Measurements from ENCODE around the gene AMER2.
"Not testable (repeated sequence)": the region's sequence is repeated elsewhere in the genome, so short reads cannot be mapped to it uniquely, and the experiment has no call there.

AMER2 gene

DNA sequence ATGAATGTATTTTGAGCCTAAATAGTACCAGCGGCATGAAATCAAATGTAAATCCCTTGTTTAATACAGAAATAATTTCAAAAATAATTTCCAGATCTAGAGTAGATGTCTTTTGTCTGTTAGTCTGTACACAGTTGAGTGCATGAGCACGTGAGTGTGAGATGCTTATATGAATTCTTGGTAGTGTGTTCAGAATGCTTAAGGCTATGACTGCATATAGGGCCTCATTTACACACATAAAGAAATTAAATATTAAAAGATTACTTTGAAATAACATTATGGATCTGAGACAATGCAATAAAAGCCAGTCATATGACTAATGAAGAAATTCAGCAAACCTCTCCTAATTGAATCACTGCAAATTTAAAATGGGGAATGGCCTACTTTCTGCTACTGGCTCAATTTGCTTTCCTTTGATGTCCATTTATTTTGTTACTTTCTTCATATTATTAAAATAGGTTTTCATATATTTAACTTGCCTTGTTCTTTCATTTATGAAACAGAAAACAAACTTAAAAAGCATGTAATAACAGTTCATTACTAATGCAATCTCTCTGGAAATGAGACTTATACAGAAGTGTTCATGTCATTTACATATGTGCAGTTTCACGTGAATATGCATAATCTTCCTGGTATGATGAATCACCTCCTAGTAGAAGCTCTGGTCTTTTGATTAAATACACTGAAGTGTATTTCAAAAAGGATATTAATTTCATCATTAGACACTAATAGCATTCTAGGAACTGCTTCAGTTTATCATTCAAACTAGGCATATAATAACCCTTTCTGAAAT is 4.5 kb downstream of the AMER2 start:
- H3K9ac ChIP-seq (ENCODE audit: low read length): no peak overlapping the region
- H3K27me3 ChIP-seq (ENCODE audit: control insufficient read depth, insufficient read depth, low read length): peaks cover 8% of the 10 kb centered on the region
- H3K27ac ChIP-seq (ENCODE audit: low read depth, low read length): no peak overlapping the region
- H3K36me3 ChIP-seq (ENCODE audit: control insufficient read depth, insufficient read depth, low read length): no peaks in the 10 kb centered on the region
- no peaks in the 10 kb centered on the region for H3K4me1 ChIP-seq (ENCODE audit: control insufficient read depth, insufficient read depth, low read length)
- no peak overlapping the region for H3K4me3 ChIP-seq (ENCODE audit: low read length)

DNA sequence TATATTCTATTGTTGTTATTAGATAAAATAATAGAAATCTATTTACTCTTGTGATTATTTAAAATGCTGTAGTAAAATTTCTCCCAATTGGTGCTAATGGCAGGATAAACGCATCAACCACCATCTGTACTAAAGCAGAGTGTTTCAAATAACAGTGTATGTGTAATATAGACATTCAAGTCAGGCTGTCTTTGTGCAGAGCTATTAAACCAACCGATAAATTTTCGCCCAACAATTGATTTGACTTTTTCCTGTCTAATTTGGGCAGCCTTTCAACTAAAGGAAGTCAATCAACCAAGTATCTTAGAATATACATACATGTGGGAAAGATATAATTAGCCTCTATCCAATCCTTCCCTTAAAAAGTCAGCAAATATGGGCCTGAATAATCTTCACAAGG is 5.8 kb downstream of the AMER2 start:
- Histone ChIP-seq H3K9ac (ENCODE audit: low read length) (no peak overlapping the region), H3K4me3 (ENCODE audit: low read length) (no peak overlapping the region), H3K36me3 (ENCODE audit: control insufficient read depth, insufficient read depth, low read length) (no peaks in the 10 kb centered on the region), H3K4me1 (ENCODE audit: control insufficient read depth, insufficient read depth, low read length) (no peaks in the 10 kb centered on the region), H3K27ac (ENCODE audit: low read depth, low read length) (no peak overlapping the region), H3K27me3 (ENCODE audit: control insufficient read depth, insufficient read depth, low read length) (no peaks in the 10 kb centered on the region)

DNA sequence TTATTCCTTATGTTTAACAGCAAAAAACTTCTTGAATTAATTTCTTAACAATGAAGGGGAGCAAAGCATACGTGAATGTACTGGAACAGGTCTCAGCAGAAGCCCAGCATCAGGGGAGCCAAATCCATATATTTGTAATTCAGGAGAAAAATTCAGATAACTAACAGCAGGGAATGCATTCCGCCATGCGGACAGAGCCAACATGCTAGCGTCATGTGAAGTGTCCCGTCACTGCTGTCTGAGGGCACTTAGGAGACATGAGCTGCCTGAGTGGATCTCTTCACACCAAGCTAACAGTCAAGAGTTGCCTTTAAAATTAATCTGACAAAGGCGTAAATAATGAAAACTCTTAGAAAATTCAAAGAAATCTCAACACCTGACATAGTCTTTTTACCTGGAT is 6.4 kb downstream of the AMER2 start:
- Histone ChIP-seq H3K27me3 (ENCODE audit: control insufficient read depth, insufficient read depth, low read length) (no peaks in the 10 kb centered on the region), H3K4me1 (ENCODE audit: control insufficient read depth, insufficient read depth, low read length) (no peaks in the 10 kb centered on the region), H3K36me3 (ENCODE audit: control insufficient read depth, insufficient read depth, low read length) (no peaks in the 10 kb centered on the region), H3K27ac (ENCODE audit: low read depth, low read length) (no peak overlapping the region), H3K4me3 (ENCODE audit: low read length) (no peak overlapping the region), H3K9ac (ENCODE audit: low read length) (no peak overlapping the region)

GRCh38 chr13:25165163-25165562 is 6.9 kb downstream of the AMER2 start:
- not testable (repeated sequence) for H3K27ac ChIP-seq (ENCODE audit: low read depth, low read length)

DNA sequence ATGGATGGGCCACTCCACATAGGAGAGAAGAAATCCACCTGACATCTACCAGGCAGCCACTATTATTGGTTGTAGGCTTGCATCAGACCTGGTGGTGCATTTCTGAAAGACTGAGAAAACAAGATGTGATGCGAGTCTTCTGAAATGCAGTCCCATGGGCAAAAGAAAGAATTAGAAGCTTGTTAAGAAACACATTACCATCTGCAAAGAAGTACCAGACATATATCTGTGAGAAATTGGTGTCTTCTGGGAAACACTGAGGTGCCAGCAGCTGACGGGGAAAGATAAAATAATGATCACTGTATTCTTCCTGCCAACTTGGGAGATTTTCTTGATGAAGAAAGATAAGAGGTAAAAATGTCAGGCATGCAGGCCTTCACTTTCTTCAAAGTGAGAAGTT is 14.4 kb downstream of the AMER2 start:
- Histone ChIP-seq H3K27me3 (ENCODE audit: control insufficient read depth, insufficient read depth, low read length) (no peaks in the 10 kb centered on the region), H3K9ac (ENCODE audit: low read length) (no peak overlapping the region), H3K27ac (ENCODE audit: low read depth, low read length) (no peak overlapping the region), H3K4me1 (ENCODE audit: control insufficient read depth, insufficient read depth, low read length) (no peaks in the 10 kb centered on the region), H3K4me3 (ENCODE audit: low read length) (no peak overlapping the region), H3K36me3 (ENCODE audit: control insufficient read depth, insufficient read depth, low read length) (no peaks in the 10 kb centered on the region)

More at GRCh38 chr13:25165163-25165562, 6.9 kb downstream of the AMER2 start:
- H3K36me3 ChIP-seq (ENCODE audit: control insufficient read depth, insufficient read depth, low read length); H3K27me3 ChIP-seq (ENCODE audit: control insufficient read depth, insufficient read depth, low read length); H3K4me3 ChIP-seq (ENCODE audit: low read length); H3K9ac ChIP-seq (ENCODE audit: low read length); H3K4me1 ChIP-seq (ENCODE audit: control insufficient read depth, insufficient read depth, low read length): not testable (repeated sequence)

DNA sequence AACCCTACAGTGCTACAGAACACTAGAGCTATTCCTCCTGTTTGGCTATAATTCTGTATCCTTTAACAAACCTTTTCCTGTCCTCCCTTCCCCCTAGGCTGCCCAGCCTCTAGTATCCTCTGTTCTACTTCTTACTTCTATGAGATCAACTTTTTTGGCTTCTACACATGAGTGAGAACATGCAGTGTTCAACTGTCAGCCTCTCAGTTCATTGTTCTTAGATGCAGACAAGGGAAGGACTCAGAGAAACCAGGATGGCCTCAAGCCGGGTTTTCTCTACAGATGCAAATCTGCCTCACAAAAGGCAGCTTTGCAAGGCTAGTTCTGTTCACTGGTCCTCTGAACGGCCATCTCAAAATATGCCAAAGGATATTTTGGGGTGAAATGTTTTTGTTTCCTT is 18.4 kb downstream of the AMER2 start:
- H3K4me1 ChIP-seq (ENCODE audit: control insufficient read depth, insufficient read depth, low read length): no peaks in the 10 kb centered on the region
- H3K27me3 ChIP-seq (ENCODE audit: control insufficient read depth, insufficient read depth, low read length): no peaks in the 10 kb centered on the region
- H3K9ac ChIP-seq (ENCODE audit: low read length): no peak overlapping the region
- H3K36me3 ChIP-seq (ENCODE audit: control insufficient read depth, insufficient read depth, low read length): no peaks in the 10 kb centered on the region
- no peak overlapping the region for H3K4me3 ChIP-seq (ENCODE audit: low read length)
- H3K27ac ChIP-seq (ENCODE audit: low read depth, low read length): no peak overlapping the region

DNA sequence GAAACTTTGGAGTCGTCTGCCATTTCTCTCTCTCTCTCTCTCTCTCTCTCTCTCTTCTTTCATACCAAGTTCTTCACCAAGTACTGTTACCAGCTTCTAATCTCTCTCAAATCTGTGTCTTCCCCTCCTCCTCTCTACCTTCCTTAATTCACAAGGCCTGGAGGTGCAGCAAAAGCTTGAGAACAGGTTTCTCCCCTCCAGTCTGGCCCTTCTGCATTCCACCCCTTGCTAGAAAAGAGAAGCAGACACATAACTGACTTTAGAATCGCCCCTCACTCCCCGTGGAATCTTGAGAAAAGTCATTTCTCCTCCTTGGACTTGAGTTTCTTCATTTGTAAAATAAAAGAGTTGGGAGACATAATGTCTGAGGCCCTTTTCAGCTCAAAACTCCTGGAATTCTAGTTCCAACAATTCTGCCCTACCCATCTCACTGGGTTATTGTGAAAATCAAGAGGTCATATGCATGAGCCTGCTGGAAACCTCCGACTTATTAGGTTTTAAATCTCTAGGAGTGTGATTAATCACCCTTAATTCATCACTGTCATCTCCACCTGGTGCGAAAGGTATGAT is 20.4 kb downstream of the AMER2 start:
- Histone ChIP-seq H3K9ac (ENCODE audit: low read length) (no peak overlapping the region), H3K27me3 (ENCODE audit: control insufficient read depth, insufficient read depth, low read length) (no peaks in the 10 kb centered on the region), H3K27ac (ENCODE audit: low read depth, low read length) (no peak overlapping the region), H3K4me1 (ENCODE audit: control insufficient read depth, insufficient read depth, low read length) (no peaks in the 10 kb centered on the region), H3K36me3 (ENCODE audit: control insufficient read depth, insufficient read depth, low read length) (no peaks in the 10 kb centered on the region), H3K4me3 (ENCODE audit: low read length) (no peak overlapping the region)

- Histone ChIP-seq H3K27me3 (ENCODE audit: control insufficient read depth, insufficient read depth, low read length) (no peaks in the 10 kb centered on the region), H3K9ac (ENCODE audit: low read length) (no peak overlapping the region), H3K36me3 (ENCODE audit: control insufficient read depth, insufficient read depth, low read length) (no peaks in the 10 kb centered on the region), H3K4me1 (ENCODE audit: control insufficient read depth, insufficient read depth, low read length) (no peaks in the 10 kb centered on the region), H3K4me3 (ENCODE audit: low read length) (no peak overlapping the region), H3K27ac (ENCODE audit: low read depth, low read length) (no peak overlapping the region)
Measured at GRCh38 chr13:25149711-25150110, 22.4 kb downstream of the AMER2 start.

- Histone ChIP-seq H3K27ac (ENCODE audit: low read depth, low read length) (no peak overlapping the region), H3K4me1 (ENCODE audit: control insufficient read depth, insufficient read depth, low read length) (no peaks in the 10 kb centered on the region), H3K9ac (ENCODE audit: low read length) (no peak overlapping the region), H3K27me3 (ENCODE audit: control insufficient read depth, insufficient read depth, low read length) (no peaks in the 10 kb centered on the region), H3K4me3 (ENCODE audit: low read length) (no peak overlapping the region), H3K36me3 (ENCODE audit: control insufficient read depth, insufficient read depth, low read length) (no peaks in the 10 kb centered on the region)
Measured at GRCh38 chr13:25148402-25148771, 23.7 kb downstream of the AMER2 start.

DNA sequence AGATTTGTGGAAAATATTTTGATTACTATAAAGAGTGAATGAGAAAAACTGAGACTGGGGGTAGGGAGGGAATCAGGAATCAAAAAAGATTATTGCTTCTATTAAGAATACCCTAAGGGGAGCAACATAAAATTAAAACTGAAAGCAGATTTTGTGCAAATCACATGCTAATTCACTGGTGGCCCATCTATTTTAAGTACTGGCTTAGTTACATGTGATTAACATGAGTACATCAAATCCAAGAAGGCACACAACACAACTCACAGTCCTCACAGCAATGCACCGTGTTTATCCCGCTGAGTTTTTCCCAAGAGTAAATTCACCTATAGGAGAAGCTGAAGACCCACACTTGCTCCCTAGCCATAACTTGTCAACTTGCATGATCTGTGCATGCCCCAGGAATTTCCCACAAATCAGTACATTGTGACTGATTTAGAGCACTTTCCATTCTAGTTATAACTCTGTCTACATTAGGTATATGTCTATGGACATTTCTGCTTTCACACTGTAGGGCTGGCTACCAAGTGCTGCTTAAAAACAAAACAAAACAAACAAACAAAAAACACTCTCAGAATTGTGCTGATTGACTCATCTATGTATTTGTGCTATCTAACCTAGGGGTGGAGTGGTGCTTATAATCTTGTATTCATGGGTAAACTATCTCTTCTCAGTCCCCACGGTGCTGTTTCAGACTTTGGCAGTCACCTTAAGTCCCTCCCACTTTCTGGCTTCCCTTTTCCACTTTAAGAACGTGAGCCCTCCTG is 24.3 kb downstream of the AMER2 start:
- no peak overlapping the region for H3K9ac ChIP-seq (ENCODE audit: low read length)
- no peak overlapping the region for H3K27ac ChIP-seq (ENCODE audit: low read depth, low read length)
- H3K36me3 ChIP-seq (ENCODE audit: control insufficient read depth, insufficient read depth, low read length): no peaks in the 10 kb centered on the region
- no peaks in the 10 kb centered on the region for H3K4me1 ChIP-seq (ENCODE audit: control insufficient read depth, insufficient read depth, low read length)
- no peaks in the 10 kb centered on the region for H3K27me3 ChIP-seq (ENCODE audit: control insufficient read depth, insufficient read depth, low read length)
- no peak overlapping the region for H3K4me3 ChIP-seq (ENCODE audit: low read length)

DNA sequence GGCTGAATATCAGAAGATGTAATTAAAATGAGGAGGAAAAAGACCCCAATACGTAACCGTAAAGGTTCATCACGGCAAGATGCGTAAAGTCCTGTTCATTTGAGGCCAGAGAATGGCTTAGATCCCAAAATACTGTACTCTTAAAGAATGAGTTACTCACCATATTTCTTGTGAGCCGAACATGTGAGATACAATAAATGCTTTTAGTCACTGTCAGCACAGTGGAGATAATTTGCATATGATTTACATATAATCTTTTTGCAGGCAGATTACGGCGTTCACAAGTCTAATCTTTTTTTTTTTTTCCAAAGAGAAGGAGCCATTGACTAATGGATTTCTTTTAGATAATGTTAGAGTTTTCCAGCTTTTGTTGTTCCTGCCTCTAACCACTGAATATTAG is 28.4 kb downstream of the AMER2 start:
- Histone ChIP-seq H3K27me3 (ENCODE audit: control insufficient read depth, insufficient read depth, low read length) (no peaks in the 10 kb centered on the region), H3K9ac (ENCODE audit: low read length) (no peak overlapping the region), H3K27ac (ENCODE audit: low read depth, low read length) (no peak overlapping the region), H3K4me3 (ENCODE audit: low read length) (no peak overlapping the region), H3K36me3 (ENCODE audit: control insufficient read depth, insufficient read depth, low read length) (no peaks in the 10 kb centered on the region), H3K4me1 (ENCODE audit: control insufficient read depth, insufficient read depth, low read length) (no peaks in the 10 kb centered on the region)

DNA sequence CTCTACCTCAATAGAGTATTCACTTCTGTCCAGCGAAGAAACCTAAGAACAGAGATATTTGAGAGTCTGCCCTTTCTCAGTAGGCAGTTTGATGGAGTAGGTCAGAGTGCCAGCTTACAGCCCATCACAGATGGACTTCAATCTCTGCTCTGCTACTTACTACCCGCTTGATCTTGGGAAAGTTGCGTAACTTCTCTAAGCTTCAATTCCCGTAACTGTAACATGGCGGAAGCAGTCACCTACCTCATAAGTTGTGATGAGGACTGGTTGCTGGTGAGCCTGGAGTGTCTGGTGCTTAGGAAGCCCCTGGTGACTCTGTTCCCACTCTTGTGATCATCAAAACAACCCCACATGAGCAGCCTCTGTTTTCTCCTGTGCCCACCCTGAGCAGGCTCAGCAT is 31.0 kb downstream of the AMER2 start:
- Histone ChIP-seq H3K4me1 (ENCODE audit: control insufficient read depth, insufficient read depth, low read length) (no peaks in the 10 kb centered on the region), H3K27me3 (ENCODE audit: control insufficient read depth, insufficient read depth, low read length) (no peaks in the 10 kb centered on the region), H3K9ac (ENCODE audit: low read length) (no peak overlapping the region), H3K4me3 (ENCODE audit: low read length) (no peak overlapping the region), H3K27ac (ENCODE audit: low read depth, low read length) (no peak overlapping the region), H3K36me3 (ENCODE audit: control insufficient read depth, insufficient read depth, low read length) (no peaks in the 10 kb centered on the region)

- Histone ChIP-seq H3K4me3 (ENCODE audit: low read length) (no peak overlapping the region), H3K4me1 (ENCODE audit: control insufficient read depth, insufficient read depth, low read length) (no peaks in the 10 kb centered on the region), H3K36me3 (ENCODE audit: control insufficient read depth, insufficient read depth, low read length) (no peaks in the 10 kb centered on the region), H3K27ac (ENCODE audit: low read depth, low read length) (no peak overlapping the region), H3K27me3 (ENCODE audit: control insufficient read depth, insufficient read depth, low read length) (no peaks in the 10 kb centered on the region), H3K9ac (ENCODE audit: low read length) (no peak overlapping the region)
Measured at GRCh38 chr13:25137788-25138115, 34.3 kb downstream of the AMER2 start.

Data from rectal smooth muscle tissue (tissue), 1 donor.